Measurements from ENCODE around the gene MRI1. TPM values are rescaled to one million over a fixed set of nuclear protein-coding genes. Genes with fewer than 3 reads are reported as not detected.

MRI1 gene
- total RNA-seq, 1 donor, result 33.7 TPM

GRCh38 chr19:13796301-13797057 lies 32.2 kb downstream of the MRI1 start:
- H3K27ac ChIP-seq (ENCODE audit: low read depth, low read length), result peak overlapping the region; percentile 96
- peaks cover 38% of the 10 kb centered on the region for H3K4me1 ChIP-seq (ENCODE audit: insufficient read depth, low read length)
- H3K36me3 ChIP-seq (ENCODE audit: insufficient read depth, low read length), result peaks cover 10% of the 10 kb centered on the region
- peak; percentile 43 for TF ChIP-seq CTCF (IDR thresholded peaks at IDR 0.05; ENCODE audit: extremely low read depth, low read depth, low read length)
- peak; percentile 98 for DNase-seq (ENCODE audit: insufficient read length, low spot score, missing footprints)
- H3K79me2 ChIP-seq (ENCODE audit: insufficient read depth, low read length), result peaks cover 20% of the 10 kb centered on the region
- H3K9me3 ChIP-seq (ENCODE audit: low read depth, low read length), result no peaks in the 10 kb centered on the region
- peak overlapping the region; percentile 97 for H3K4me2 ChIP-seq (ENCODE audit: insufficient read depth, low read length)
- no peak overlapping the region for H2AFZ ChIP-seq (ENCODE audit: low read length)
- H3K27me3 ChIP-seq (ENCODE audit: insufficient read depth, low read length), result no peaks in the 10 kb centered on the region
- peak overlapping the region; percentile 94 for H3K4me3 ChIP-seq (ENCODE audit: insufficient read depth, low read length)
- peaks cover 10% of the 10 kb centered on the region for H4K20me1 ChIP-seq (ENCODE audit: insufficient read depth, low read length)

DNA sequence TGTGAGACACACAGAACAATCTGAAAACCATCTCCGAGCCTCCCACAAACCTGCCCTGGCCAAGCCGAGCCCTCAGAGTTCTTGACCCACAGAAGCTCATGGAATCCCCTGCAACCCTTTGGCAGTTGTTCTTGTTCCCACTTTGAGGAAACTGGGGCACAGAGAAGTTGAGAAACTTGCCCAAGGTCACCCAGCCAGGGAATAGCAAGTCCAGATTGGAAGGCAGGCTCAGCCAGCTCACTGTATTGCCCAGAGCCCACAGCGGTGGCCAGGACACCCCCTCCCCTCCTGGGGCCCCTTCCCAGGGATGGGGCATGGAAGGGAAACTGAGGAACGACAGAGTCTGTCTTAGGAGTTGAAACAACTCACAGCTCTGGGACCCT lies 32.7 kb downstream of the MRI1 start:
- Histone ChIP-seq H4K20me1 (ENCODE audit: insufficient read depth, low read length) (peaks cover 10% of the 10 kb centered on the region), H3K27ac (ENCODE audit: low read depth, low read length) (peak overlapping the region; percentile 96), H3K4me1 (ENCODE audit: insufficient read depth, low read length) (peaks cover 38% of the 10 kb centered on the region), H3K4me2 (ENCODE audit: insufficient read depth, low read length) (peak overlapping the region; percentile 97), H2AFZ (ENCODE audit: low read length) (no peak overlapping the region), H3K27me3 (ENCODE audit: insufficient read depth, low read length) (no peaks in the 10 kb centered on the region), H3K36me3 (ENCODE audit: insufficient read depth, low read length) (peaks cover 10% of the 10 kb centered on the region), H3K79me2 (ENCODE audit: insufficient read depth, low read length) (peaks cover 20% of the 10 kb centered on the region), H3K4me3 (ENCODE audit: insufficient read depth, low read length) (peak overlapping the region; percentile 94), H3K9me3 (ENCODE audit: low read depth, low read length) (no peaks in the 10 kb centered on the region)
- DNase-seq (ENCODE audit: insufficient read length, low spot score, missing footprints), result no peak
- no peak for TF ChIP-seq CTCF (IDR thresholded peaks at IDR 0.05; ENCODE audit: extremely low read depth, low read depth, low read length)

DNA sequence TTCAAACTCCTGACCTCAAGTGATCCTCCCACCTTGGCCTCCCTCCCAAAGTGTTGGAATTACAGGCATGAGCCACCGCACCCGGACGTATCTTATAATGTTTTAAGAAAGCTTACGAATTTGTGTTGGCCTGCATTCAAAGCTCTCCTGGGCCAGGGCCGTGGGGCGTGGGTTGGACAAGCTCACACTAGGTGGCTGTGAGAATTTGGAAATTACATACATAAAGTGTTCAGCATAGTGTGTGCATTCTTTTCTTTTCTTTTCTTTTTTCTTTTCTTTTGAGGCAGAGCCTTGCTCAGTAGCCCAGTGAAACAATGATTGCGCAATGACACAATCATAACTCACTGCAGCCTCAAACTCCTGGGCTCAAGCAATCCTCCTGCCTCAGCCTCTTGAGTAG lies 33.5 kb downstream of the MRI1 start:
- TF ChIP-seq CTCF (IDR thresholded peaks at IDR 0.05; ENCODE audit: extremely low read depth, low read depth, low read length), result no peak
- Histone ChIP-seq H3K27ac (ENCODE audit: low read depth, low read length) (peak overlapping the region; percentile 96), H3K4me3 (ENCODE audit: insufficient read depth, low read length) (no peak overlapping the region), H3K4me1 (ENCODE audit: insufficient read depth, low read length) (peaks cover 38% of the 10 kb centered on the region), H3K4me2 (ENCODE audit: insufficient read depth, low read length) (peak overlapping the region; percentile 97), H3K9me3 (ENCODE audit: low read depth, low read length) (no peaks in the 10 kb centered on the region), H4K20me1 (ENCODE audit: insufficient read depth, low read length) (peaks cover 10% of the 10 kb centered on the region), H3K36me3 (ENCODE audit: insufficient read depth, low read length) (peaks cover 12% of the 10 kb centered on the region), H3K27me3 (ENCODE audit: insufficient read depth, low read length) (no peaks in the 10 kb centered on the region), H2AFZ (ENCODE audit: low read length) (no peak overlapping the region), H3K79me2 (ENCODE audit: insufficient read depth, low read length) (peaks cover 20% of the 10 kb centered on the region)
- DNase-seq (ENCODE audit: insufficient read length, low spot score, missing footprints), result peak; percentile 87

GRCh38 chr19:13799669-13800068 lies 35.3 kb downstream of the MRI1 start:
- Histone ChIP-seq H3K4me2 (ENCODE audit: insufficient read depth, low read length) (no peak overlapping the region), H2AFZ (ENCODE audit: low read length) (no peak overlapping the region), H3K79me2 (ENCODE audit: insufficient read depth, low read length) (peaks cover 20% of the 10 kb centered on the region), H3K4me1 (ENCODE audit: insufficient read depth, low read length) (peaks cover 27% of the 10 kb centered on the region), H3K27ac (ENCODE audit: low read depth, low read length) (no peak overlapping the region), H3K27me3 (ENCODE audit: insufficient read depth, low read length) (no peaks in the 10 kb centered on the region), H4K20me1 (ENCODE audit: insufficient read depth, low read length) (peaks cover 12% of the 10 kb centered on the region), H3K4me3 (ENCODE audit: insufficient read depth, low read length) (no peak overlapping the region), H3K9me3 (ENCODE audit: low read depth, low read length) (no peaks in the 10 kb centered on the region), H3K36me3 (ENCODE audit: insufficient read depth, low read length) (peaks cover 19% of the 10 kb centered on the region)
- TF ChIP-seq CTCF (IDR thresholded peaks at IDR 0.05; ENCODE audit: extremely low read depth, low read depth, low read length), result no peak
- peak; percentile 2 for DNase-seq (ENCODE audit: insufficient read length, low spot score, missing footprints)
